Body of pancreas (tissue), 4 donors: ENCODE measurements around the gene LIF.

Experiments used
- POLR2A ChIP-seq, 3 donors: fragments of 450-650 bp; IDR thresholded peaks; one replicate each; pipeline ENCODE4 v1.6.1; 2016; ENCODE audit warnings: antibody characterized with exemption in 3 of 3, mild to moderate bottlenecking in 2 of 3
- TF ChIP-seq, protein P1 (sequence below), 7 experiments: fragments of 450-650 bp in 4 of 7; fragments of 200-600 bp in 3 of 7; sonication (generic) in 3 of 7; IDR thresholded peaks; one replicate each; pipeline ENCODE4 v1.5.1; 2016 to 2019; ENCODE audit warnings: antibody characterized with exemption in 7 of 7

DNA sequence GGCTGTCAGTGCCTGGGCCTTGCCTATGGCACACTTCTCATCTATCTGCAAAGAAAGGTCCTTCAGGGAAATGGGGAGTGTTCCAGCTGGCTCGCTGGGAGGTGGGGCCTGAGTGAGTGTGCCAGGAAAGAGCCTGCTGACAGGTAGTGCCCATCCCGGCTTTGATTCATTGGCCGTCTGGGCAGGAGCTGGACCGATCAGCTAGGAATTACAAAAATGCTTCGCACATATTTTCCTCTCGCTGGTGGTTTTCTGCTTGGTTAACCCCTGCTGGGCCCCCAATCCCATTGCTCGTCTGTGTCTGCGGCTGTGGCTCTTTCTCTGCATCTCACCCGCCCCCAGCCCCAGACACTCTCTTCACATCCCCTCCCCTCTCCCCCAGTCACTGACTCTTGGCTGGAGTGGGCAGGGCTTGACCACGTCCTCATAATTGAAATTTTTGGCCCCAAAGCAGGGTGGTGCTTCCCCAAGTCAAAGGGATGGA is 10.8 kb downstream of the LIF start:
- TF ChIP-seq, protein P1, sequence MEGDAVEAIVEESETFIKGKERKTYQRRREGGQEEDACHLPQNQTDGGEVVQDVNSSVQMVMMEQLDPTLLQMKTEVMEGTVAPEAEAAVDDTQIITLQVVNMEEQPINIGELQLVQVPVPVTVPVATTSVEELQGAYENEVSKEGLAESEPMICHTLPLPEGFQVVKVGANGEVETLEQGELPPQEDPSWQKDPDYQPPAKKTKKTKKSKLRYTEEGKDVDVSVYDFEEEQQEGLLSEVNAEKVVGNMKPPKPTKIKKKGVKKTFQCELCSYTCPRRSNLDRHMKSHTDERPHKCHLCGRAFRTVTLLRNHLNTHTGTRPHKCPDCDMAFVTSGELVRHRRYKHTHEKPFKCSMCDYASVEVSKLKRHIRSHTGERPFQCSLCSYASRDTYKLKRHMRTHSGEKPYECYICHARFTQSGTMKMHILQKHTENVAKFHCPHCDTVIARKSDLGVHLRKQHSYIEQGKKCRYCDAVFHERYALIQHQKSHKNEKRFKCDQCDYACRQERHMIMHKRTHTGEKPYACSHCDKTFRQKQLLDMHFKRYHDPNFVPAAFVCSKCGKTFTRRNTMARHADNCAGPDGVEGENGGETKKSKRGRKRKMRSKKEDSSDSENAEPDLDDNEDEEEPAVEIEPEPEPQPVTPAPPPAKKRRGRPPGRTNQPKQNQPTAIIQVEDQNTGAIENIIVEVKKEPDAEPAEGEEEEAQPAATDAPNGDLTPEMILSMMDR (IDR thresholded peaks at IDR 0.05) = no peak
- TF ChIP-seq POLR2A (IDR thresholded peaks at IDR 0.05) = no peak
